Measurements from ENCODE around the gene TIMM29. TPM values are rescaled to one million over a fixed set of nuclear protein-coding genes. Genes with fewer than 3 reads are reported as not detected.

Gene TIMM29
- total RNA-seq, 6 experiments from 2014 or later = 18.0 to 25.0 (median 20.6) TPM

DNA sequence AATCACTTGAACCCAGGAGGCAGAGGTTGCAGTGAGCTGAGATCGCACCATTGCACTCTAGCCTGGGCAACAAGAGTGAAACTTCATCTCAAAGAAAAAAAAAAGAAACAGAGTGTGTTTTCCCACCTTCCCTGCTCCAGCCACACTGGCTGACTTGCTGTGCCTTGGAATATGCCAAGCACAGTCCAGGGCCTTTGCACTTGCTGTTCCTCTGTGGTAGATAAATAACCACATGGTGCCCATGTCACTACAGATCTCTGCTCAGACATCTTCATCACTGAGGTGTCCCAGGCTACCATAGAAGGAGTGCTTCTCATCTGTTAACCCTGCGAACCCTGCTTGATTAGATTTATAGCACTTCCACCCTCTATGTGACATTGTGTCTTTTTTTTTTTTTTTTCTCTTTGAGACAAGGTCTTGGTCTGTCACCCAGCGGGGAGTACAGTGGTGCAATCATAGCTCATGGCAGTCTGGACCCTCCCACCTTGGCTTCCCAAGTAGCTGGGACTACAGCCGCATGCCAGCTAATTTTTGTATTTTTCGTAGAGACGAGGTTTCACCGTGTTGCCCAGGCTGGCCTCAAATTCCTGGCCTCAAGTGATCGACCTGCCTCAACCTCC lies 42.6 kb downstream of the TIMM29 start:
- H3K9me3 Mint-ChIP-seq = no peaks in the 10 kb centered on the region
- TF ChIP-seq, protein P1, sequence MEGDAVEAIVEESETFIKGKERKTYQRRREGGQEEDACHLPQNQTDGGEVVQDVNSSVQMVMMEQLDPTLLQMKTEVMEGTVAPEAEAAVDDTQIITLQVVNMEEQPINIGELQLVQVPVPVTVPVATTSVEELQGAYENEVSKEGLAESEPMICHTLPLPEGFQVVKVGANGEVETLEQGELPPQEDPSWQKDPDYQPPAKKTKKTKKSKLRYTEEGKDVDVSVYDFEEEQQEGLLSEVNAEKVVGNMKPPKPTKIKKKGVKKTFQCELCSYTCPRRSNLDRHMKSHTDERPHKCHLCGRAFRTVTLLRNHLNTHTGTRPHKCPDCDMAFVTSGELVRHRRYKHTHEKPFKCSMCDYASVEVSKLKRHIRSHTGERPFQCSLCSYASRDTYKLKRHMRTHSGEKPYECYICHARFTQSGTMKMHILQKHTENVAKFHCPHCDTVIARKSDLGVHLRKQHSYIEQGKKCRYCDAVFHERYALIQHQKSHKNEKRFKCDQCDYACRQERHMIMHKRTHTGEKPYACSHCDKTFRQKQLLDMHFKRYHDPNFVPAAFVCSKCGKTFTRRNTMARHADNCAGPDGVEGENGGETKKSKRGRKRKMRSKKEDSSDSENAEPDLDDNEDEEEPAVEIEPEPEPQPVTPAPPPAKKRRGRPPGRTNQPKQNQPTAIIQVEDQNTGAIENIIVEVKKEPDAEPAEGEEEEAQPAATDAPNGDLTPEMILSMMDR (IDR thresholded peaks at IDR 0.05) = no peak
- H3K4me3 Mint-ChIP-seq = no peak overlapping the region
- H3K27ac Mint-ChIP-seq = no peak overlapping the region
- H3K27me3 Mint-ChIP-seq (ENCODE audit: insufficient read depth) = peaks cover 2% of the 10 kb centered on the region; the same call in 1 of the 2 replicates
- H3K36me3 Mint-ChIP-seq (ENCODE audit: low read depth) = peaks cover 17% of the 10 kb centered on the region
- no peak for DNase-seq
- H3K4me1 Mint-ChIP-seq (ENCODE audit: low read depth) = peaks cover 29% of the 10 kb centered on the region

DNA sequence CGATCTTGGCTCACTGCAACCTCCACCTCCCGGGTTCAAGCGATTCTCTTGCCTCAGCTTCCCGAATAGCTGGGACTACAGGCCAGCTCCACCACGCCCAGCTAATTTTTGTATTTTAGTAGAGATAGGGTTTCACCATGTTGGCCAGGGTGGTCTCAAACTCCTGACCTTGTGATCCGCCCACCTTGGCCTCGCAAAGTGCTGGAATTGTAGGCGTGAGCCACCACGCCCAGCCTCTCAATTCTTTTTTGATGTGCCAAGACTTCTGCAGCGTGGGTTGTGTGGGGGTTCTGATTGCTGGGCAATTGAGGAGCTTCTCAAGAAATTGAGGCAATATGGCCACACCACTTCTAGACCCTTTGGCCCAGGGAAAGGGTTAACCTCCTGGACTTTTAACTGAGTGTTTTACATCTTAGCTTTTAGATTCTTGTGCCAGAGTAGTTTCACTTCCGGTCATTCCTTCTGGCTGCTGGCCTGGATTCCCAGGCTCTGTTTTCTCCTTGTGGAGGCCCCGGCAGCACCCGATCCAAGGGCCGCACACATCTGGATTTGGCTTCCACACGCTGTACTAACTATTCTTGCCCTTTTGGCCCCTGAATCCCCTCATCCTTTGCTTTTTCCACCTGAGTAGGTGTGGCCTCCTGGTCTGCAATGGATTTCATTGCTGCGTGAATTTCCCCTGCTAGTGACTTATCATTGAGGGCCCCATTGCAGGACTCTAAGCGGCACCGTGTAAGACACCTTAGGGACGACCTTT lies 46.9 kb downstream of the TIMM29 start:
- DNase-seq = no peak
- peaks cover 13% of the 10 kb centered on the region for H3K36me3 Mint-ChIP-seq (ENCODE audit: low read depth)
- H3K4me3 Mint-ChIP-seq = peak overlapping the region; percentile 50; the same call in 1 of the 2 replicates
- H3K4me1 Mint-ChIP-seq (ENCODE audit: low read depth) = peaks cover 17% of the 10 kb centered on the region
- H3K27ac Mint-ChIP-seq = peak overlapping the region; percentile 76
- peaks cover 4% of the 10 kb centered on the region; the same call in 1 of the 2 replicates for H3K27me3 Mint-ChIP-seq (ENCODE audit: insufficient read depth)
- H3K9me3 Mint-ChIP-seq = no peaks in the 10 kb centered on the region
- TF ChIP-seq, protein P1 (IDR thresholded peaks at IDR 0.05) = no peak

DNA sequence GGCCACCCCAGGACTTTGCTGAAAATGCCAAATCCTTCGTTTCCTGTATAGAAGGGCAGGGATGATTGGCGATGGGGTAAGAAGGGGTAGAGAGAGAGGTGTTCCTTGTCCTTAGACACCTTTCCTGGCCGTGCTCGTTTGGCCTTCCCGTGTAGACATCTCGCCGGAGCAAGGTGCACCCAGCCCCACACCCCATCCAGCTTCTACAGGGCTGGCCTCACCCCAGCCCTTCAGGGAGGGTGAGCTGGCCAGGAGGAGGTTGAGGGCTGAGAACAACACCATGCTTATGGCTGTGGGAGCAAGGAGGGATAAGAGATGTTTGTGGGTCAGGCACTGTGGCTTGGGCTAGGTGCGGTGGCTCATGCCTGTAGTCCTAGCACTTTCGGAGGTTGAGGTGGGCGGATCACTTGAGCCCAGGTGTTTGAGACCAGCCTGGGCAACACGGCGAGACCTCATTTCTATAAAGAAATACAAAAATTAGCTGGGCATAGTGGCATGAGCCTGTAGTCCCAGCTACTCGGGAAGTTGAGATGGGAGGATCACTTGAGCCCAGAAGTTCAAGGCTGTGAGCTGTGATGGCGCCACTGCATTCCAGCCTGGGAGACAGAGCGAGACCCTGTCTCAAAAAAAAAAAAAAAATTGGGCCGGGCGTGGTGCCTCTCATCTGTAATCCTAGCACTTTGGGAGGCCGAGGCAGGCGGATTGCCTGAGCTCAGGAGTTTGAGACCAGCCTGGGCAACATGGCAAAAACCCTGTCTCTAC lies 47.7 kb downstream of the TIMM29 start:
- DNase-seq = no peak
- TF ChIP-seq, protein P1 (IDR thresholded peaks at IDR 0.05) = no peak
- peaks cover 4% of the 10 kb centered on the region; the same call in 1 of the 2 replicates for H3K27me3 Mint-ChIP-seq (ENCODE audit: insufficient read depth)
- peaks cover 17% of the 10 kb centered on the region for H3K4me1 Mint-ChIP-seq (ENCODE audit: low read depth)
- 0 out of 2 replicates have a peak overlapping the region, but pooled peaks have one; percentile 50 for H3K4me3 Mint-ChIP-seq
- H3K27ac Mint-ChIP-seq = peak overlapping the region; percentile 76
- H3K9me3 Mint-ChIP-seq = no peaks in the 10 kb centered on the region
- H3K36me3 Mint-ChIP-seq (ENCODE audit: low read depth) = peaks cover 13% of the 10 kb centered on the region

DNA sequence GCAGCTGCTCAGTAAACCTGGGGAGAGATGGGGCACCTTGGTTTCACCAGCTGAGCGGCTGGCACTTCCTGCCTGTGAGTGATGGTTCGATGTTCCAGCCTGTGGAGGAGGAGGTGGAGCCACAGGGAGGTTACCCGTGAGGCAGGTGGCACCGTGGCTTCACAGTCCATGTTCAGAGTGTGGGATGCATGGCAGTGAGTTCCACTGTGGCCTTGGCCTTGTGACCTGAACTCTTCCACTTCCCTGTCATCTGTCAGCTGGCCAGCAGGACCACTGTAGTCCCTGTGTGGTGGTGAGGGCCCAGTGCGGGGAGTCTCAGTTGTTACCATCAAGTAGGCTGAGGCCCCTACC lies 49.1 kb downstream of the TIMM29 start:
- TF ChIP-seq, protein P1 (IDR thresholded peaks at IDR 0.05) = no peak

More for the DNA sequence above, 49.1 kb downstream of the TIMM29 start:
- H3K27me3 Mint-ChIP-seq (ENCODE audit: insufficient read depth) = peaks cover 4% of the 10 kb centered on the region; the same call in 1 of the 2 replicates
- no peak overlapping the region for H3K27ac Mint-ChIP-seq
- peaks cover 17% of the 10 kb centered on the region for H3K4me1 Mint-ChIP-seq (ENCODE audit: low read depth)
- no peak for DNase-seq
- no peaks in the 10 kb centered on the region for H3K9me3 Mint-ChIP-seq
- peaks cover 9% of the 10 kb centered on the region for H3K36me3 Mint-ChIP-seq (ENCODE audit: low read depth)
- no peak overlapping the region for H3K4me3 Mint-ChIP-seq

Other genes starting within 250 kb of the TIMM29 start
- 10 to 100 TPM; 28.6 to 36.8 (median 35.0) TPM for gene QTRT1, start 227.4 kb upstream of the TIMM29 start, total RNA-seq (2021; fragmentation: NEBNext Ultra II Directional; extraction: Animal tissue kit (Norgen Biotek cat#: 25700))
- gene DNM2, start 210.7 kb upstream of the TIMM29 start, total RNA-seq (2021; fragmentation: NEBNext Ultra II Directional; extraction: Animal tissue kit (Norgen Biotek cat#: 25700)) = 100 to 1,000 TPM in 1 of 6 experiments, 10 to 100 TPM in 5; 91.5 to 122 (median 99.5) TPM
- gene TMED1, start 92.6 kb upstream of the TIMM29 start, total RNA-seq (2021; fragmentation: NEBNext Ultra II Directional; extraction: Animal tissue kit (Norgen Biotek cat#: 25700)) = 10 to 100 TPM; 42.8 to 65.0 (median 48.1) TPM
- gene C19orf38, start 80.4 kb upstream of the TIMM29 start, total RNA-seq (2021; fragmentation: NEBNext Ultra II Directional; extraction: Animal tissue kit (Norgen Biotek cat#: 25700)) = under 1 TPM in 2 of 6 experiments, not detected in 4; 0.40 to 0.71 TPM
- 10 to 100 TPM; 67.2 to 82.1 (median 76.8) TPM for gene CARM1, start 57.3 kb upstream of the TIMM29 start, total RNA-seq (2021; fragmentation: NEBNext Ultra II Directional; extraction: Animal tissue kit (Norgen Biotek cat#: 25700))
- 100 to 1,000 TPM in 1 of 6 experiments, 10 to 100 TPM in 5; 78.7 to 105 (median 83.3) TPM for gene YIPF2, start 172 bp upstream of the TIMM29 start, total RNA-seq (2021; fragmentation: NEBNext Ultra II Directional; extraction: Animal tissue kit (Norgen Biotek cat#: 25700))
- 100 to 1,000 TPM; 105 to 116 (median 114) TPM for gene SMARCA4, start 32.2 kb downstream of the TIMM29 start, total RNA-seq (2021; fragmentation: NEBNext Ultra II Directional; extraction: Animal tissue kit (Norgen Biotek cat#: 25700))
- gene LDLR, start 160.7 kb downstream of the TIMM29 start, total RNA-seq (2021; fragmentation: NEBNext Ultra II Directional; extraction: Animal tissue kit (Norgen Biotek cat#: 25700)) = 10 to 100 TPM; 22.8 to 34.3 (median 28.0) TPM
- gene SPC24, start 227.0 kb downstream of the TIMM29 start, total RNA-seq (2021; fragmentation: NEBNext Ultra II Directional; extraction: Animal tissue kit (Norgen Biotek cat#: 25700)) = 10 to 100 TPM; 21.0 to 54.6 (median 50.3) TPM

Data from HFFc6 (cell line).